Measurements from ENCODE around the gene VIL1.

DNA sequence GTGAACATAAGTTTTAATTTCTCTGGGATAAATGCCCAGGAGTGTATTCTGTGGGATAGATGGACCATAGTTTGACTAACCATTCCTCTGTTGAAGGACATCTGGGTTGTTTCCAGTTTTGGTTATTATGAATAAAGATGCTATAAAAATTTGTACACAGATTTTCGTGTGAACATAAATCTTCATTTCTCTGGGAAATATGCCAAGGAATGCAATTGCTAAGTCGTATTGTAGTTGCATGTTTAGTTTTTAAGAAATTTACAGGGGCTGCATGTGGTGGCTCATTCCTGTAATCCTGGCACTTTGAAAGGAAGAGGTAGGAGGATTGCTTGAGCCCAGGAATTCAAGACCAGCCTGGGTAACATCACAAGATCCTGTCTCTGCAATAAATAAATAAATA is 43.7 kb upstream of the VIL1 start:
- TF ChIP-seq, protein P1, sequence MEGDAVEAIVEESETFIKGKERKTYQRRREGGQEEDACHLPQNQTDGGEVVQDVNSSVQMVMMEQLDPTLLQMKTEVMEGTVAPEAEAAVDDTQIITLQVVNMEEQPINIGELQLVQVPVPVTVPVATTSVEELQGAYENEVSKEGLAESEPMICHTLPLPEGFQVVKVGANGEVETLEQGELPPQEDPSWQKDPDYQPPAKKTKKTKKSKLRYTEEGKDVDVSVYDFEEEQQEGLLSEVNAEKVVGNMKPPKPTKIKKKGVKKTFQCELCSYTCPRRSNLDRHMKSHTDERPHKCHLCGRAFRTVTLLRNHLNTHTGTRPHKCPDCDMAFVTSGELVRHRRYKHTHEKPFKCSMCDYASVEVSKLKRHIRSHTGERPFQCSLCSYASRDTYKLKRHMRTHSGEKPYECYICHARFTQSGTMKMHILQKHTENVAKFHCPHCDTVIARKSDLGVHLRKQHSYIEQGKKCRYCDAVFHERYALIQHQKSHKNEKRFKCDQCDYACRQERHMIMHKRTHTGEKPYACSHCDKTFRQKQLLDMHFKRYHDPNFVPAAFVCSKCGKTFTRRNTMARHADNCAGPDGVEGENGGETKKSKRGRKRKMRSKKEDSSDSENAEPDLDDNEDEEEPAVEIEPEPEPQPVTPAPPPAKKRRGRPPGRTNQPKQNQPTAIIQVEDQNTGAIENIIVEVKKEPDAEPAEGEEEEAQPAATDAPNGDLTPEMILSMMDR (IDR thresholded peaks at IDR 0.05; ENCODE audit: insufficient read depth, low read depth, low read length): no peak
- no peak for TF ChIP-seq EZH2 (IDR thresholded peaks at IDR 0.05; ENCODE audit: insufficient read depth, low read length)

Measured in astrocyte (in vitro differentiated cells and primary cell).